Measurements from ENCODE around the gene DENND2A.
"Not testable (repeated sequence)": the region's sequence is repeated elsewhere in the genome, so short reads cannot be mapped to it uniquely, and the experiment has no call there.

- TF ChIP-seq, protein P1, sequence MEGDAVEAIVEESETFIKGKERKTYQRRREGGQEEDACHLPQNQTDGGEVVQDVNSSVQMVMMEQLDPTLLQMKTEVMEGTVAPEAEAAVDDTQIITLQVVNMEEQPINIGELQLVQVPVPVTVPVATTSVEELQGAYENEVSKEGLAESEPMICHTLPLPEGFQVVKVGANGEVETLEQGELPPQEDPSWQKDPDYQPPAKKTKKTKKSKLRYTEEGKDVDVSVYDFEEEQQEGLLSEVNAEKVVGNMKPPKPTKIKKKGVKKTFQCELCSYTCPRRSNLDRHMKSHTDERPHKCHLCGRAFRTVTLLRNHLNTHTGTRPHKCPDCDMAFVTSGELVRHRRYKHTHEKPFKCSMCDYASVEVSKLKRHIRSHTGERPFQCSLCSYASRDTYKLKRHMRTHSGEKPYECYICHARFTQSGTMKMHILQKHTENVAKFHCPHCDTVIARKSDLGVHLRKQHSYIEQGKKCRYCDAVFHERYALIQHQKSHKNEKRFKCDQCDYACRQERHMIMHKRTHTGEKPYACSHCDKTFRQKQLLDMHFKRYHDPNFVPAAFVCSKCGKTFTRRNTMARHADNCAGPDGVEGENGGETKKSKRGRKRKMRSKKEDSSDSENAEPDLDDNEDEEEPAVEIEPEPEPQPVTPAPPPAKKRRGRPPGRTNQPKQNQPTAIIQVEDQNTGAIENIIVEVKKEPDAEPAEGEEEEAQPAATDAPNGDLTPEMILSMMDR (IDR thresholded peaks at IDR 0.05): not testable (repeated sequence)
- TF ChIP-seq POLR2A (IDR thresholded peaks at IDR 0.05): not testable (repeated sequence)
Measured at GRCh38 chr7:140676956-140677355, 36.3 kb upstream of the DENND2A start.
